ENCODE measurements around the gene RAC3. TPM values are rescaled to one million over a fixed set of nuclear protein-coding genes. Genes with fewer than 3 reads are reported as not detected.

Gene RAC3
- total RNA-seq, 1 donor, result 9.1 TPM

- H3K4me3 ChIP-seq (ENCODE audit: low read depth, low read length), result peak overlapping the region; percentile 83
- DNase-seq (ENCODE audit: low read depth), result peak; percentile 78
- TF ChIP-seq, protein P1, sequence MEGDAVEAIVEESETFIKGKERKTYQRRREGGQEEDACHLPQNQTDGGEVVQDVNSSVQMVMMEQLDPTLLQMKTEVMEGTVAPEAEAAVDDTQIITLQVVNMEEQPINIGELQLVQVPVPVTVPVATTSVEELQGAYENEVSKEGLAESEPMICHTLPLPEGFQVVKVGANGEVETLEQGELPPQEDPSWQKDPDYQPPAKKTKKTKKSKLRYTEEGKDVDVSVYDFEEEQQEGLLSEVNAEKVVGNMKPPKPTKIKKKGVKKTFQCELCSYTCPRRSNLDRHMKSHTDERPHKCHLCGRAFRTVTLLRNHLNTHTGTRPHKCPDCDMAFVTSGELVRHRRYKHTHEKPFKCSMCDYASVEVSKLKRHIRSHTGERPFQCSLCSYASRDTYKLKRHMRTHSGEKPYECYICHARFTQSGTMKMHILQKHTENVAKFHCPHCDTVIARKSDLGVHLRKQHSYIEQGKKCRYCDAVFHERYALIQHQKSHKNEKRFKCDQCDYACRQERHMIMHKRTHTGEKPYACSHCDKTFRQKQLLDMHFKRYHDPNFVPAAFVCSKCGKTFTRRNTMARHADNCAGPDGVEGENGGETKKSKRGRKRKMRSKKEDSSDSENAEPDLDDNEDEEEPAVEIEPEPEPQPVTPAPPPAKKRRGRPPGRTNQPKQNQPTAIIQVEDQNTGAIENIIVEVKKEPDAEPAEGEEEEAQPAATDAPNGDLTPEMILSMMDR (IDR thresholded peaks at IDR 0.05; ENCODE audit: insufficient read depth, low read depth, low read length), result peak; percentile 81
Measured at GRCh38 chr17:82021107-82021899, 10.2 kb upstream of the RAC3 start.

- no peak for DNase-seq (ENCODE audit: low read depth)
Measured at GRCh38 chr17:82021900-82022309, 9.6 kb upstream of the RAC3 start.

DNA sequence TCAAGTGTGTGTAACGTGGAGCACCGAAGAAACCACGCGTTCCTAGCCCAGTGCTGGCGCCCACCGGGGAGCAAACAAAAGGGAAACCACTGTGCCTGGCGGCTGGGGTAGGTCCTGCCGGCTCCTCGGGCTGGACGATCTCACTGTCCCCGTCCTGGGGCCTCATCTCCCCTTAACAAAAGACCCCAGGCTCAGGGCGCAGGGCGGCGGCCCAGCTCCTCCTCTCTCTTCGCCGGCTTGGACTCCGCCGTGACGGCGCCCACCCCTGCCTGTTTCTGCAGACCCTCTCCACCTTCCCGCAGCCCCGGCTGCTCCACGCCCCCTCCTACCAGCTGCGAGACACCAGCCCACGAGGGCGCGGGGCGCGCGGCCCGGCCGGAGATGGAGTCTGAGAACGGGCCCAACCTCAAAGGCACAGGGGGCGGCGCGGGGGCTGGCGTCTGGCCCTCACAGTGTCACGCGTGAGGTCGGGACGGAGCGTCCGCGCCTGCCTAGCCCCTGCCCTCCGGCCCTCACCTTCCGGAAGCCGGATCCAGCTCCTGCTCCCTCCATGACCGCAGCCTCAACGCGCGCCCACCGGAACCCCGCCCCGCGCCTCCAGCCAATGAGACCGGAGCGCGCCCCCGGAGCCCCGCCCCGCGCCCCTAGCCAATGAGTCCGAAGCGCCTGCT is 9.0 kb upstream of the RAC3 start, which contains the start of gene CENPX:
CENPX (minus strand) TSS at position 569 of the 671 bp plus-strand sequence; CDS start at position 552, 17 bp downstream.
- H3K4me3 ChIP-seq (ENCODE audit: low read depth, low read length), result peak within 1 kb of the TSS; percentile 83
- no peak for DNase-seq (ENCODE audit: low read depth)
- TF ChIP-seq, protein P1 (IDR thresholded peaks at IDR 0.05; ENCODE audit: insufficient read depth, low read depth, low read length), result no peak

More at GRCh38 chr17:82021900-82022309, 9.6 kb upstream of the RAC3 start:
- TF ChIP-seq, protein P1 (IDR thresholded peaks at IDR 0.05; ENCODE audit: insufficient read depth, low read depth, low read length), result no peak
- H3K4me3 ChIP-seq (ENCODE audit: low read depth, low read length), result peak overlapping the region; percentile 83

- peak within 1 kb of the TSS; percentile 83 for H3K4me3 ChIP-seq (ENCODE audit: low read depth, low read length)
- TF ChIP-seq, protein P1 (IDR thresholded peaks at IDR 0.05; ENCODE audit: insufficient read depth, low read depth, low read length), result no peak
- DNase-seq (ENCODE audit: low read depth), result peak; percentile 99
Measured at GRCh38 chr17:82022981-82023446, 8.5 kb upstream of the RAC3 start, which contains the start of gene LRRC45. TSS of gene LRRC45 (plus strand) at chr17:82023305. CDS start at chr17:82023644, 339 bp downstream.

DNA sequence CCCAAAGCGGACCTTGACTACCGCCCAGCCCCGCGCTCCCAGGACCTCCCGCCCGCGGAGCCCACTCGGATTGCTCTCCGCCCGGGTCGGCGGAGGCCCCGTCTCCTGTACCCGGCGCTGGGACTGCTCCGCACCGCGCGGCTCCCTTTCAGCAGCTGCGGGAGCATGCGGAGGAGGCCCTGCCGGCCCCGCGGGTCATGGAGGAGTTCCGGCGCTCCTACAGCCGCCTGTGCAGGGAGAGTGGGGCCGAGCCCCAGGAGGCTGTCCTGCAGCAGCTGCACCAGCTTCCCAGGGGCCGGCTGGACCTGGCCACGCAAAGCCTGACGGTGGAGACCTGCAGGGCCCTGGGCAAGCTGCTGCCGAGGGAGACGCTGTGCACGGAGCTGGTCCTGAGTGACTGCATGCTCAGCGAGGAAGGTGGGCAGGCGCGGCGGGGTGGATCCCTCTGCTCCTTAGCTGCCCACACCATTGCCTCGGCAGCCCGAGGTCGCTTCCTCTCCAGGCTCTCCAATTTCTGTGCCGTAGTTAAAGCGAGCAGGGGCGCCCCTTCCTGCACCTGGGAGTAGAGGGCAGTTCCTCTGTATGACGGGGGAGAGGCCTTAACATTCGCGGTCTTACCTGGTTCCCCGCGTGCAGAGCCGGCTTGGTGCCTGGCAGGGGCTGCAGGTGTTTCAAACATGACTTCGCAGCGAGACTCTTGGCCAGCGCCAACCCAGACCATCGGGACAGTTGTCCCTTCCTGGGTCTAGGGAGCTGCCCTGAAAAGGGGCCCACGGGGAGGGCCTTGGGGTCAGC is 7.8 kb upstream of the RAC3 start:
- TF ChIP-seq, protein P1 (IDR thresholded peaks at IDR 0.05; ENCODE audit: insufficient read depth, low read depth, low read length), result no peak
- H3K4me3 ChIP-seq (ENCODE audit: low read depth, low read length), result peak overlapping the region; percentile 70
- no peak for DNase-seq (ENCODE audit: low read depth)

DNA sequence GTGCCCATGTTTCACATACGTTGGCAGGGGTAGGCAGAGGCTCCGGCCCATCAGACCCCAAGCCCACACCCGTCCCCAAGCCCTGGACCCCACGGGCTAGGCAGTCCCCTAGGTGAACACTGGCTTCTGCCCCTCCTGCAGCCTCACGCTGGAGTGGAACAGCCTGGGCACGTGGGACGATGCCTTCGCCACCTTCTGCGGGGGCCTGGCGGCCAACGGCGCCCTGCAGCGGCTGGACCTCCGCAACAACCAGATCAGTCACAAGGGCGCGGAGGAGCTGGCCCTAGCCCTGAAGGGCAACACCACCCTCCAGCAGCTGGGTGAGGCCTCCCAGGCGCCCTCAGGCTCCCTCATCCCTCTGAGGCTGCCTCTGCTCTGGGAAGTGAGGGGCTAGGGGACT is 6.6 kb upstream of the RAC3 start:
- TF ChIP-seq, protein P1 (IDR thresholded peaks at IDR 0.05; ENCODE audit: insufficient read depth, low read depth, low read length), result no peak
- DNase-seq (ENCODE audit: low read depth), result no peak
- no peak overlapping the region for H3K4me3 ChIP-seq (ENCODE audit: low read depth, low read length)

Measured in fibroblast of villous mesenchyme (primary cell).